KMS-11 (cell line): ENCODE data around the gene CPHXL.

Experiments
- H2AFZ ChIP-seq: fragments of 200-600 bp; sonication (generic); 2 replicates; pipeline ENCODE4 v1.6.1; 2016; ENCODE audit warnings: antibody characterized with exemption, mixed run types, low read depth
- H3K27ac ChIP-seq: fragments of 200-600 bp; sonication (generic); 2 replicates; pipeline ENCODE4 v1.6.1; 2016; ENCODE audit warnings: mild to moderate bottlenecking, mixed run types
- H3K27me3 ChIP-seq: fragments of 200-600 bp; sonication (generic); 2 replicates; pipeline ENCODE4 v1.6.1; 2017; ENCODE audit warnings: mild to moderate bottlenecking, low read depth, mixed run types, moderate library complexity; ENCODE audit not compliant: insufficient read depth
- H3K36me3 ChIP-seq: fragments of 200-600 bp; sonication (generic); 2 replicates; pipeline ENCODE4 v1.6.1; 2017; ENCODE audit warnings: mild to moderate bottlenecking, mixed run types; ENCODE audit not compliant: insufficient read depth
- H3K4me1 ChIP-seq: fragments of 200-600 bp; sonication (generic); 2 replicates; pipeline ENCODE4 v1.6.1; 2016; ENCODE audit warnings: mild to moderate bottlenecking, low read depth, mixed run types; ENCODE audit not compliant: poor library complexity, severe bottlenecking
- H3K4me2 ChIP-seq: fragments of 200-600 bp; sonication (generic); 2 replicates; pipeline ENCODE4 v1.7.0; 2016; ENCODE audit warnings: mild to moderate bottlenecking, mixed run types
- H3K4me3 ChIP-seq: fragments of 200-600 bp; sonication (generic); IDR thresholded peaks from 2 replicates; pipeline ENCODE4 v1.6.1; 2017; ENCODE audit warnings: low read depth, low read length, mixed read lengths; ENCODE audit not compliant: insufficient read depth
- H3K79me2 ChIP-seq: fragments of 200-600 bp; sonication (generic); 2 replicates; pipeline ENCODE4 v1.6.1; 2016; ENCODE audit warnings: low read depth, mixed run types; ENCODE audit not compliant: insufficient read depth
- H3K9ac ChIP-seq: fragments of 200-600 bp; sonication (generic); 2 replicates; pipeline ENCODE4 v1.6.1; 2016; ENCODE audit warnings: mild to moderate bottlenecking, mixed run types
- H4K20me1 ChIP-seq: fragments of 200-600 bp; sonication (generic); 2 replicates; pipeline ENCODE4 v1.6.1; 2016; ENCODE audit warnings: mild to moderate bottlenecking, mixed run types; ENCODE audit not compliant: insufficient read depth
- TF ChIP-seq, protein P1 (sequence below): fragments of 200-600 bp; sonication (generic); conservative IDR thresholded peaks from 2 replicates; pipeline ENCODE4 v1.6.1; 2017; ENCODE audit warnings: low read depth, mild to moderate bottlenecking, antibody characterized with exemption, low read length, moderate library complexity, mixed read lengths

CPHXL gene

DNA sequence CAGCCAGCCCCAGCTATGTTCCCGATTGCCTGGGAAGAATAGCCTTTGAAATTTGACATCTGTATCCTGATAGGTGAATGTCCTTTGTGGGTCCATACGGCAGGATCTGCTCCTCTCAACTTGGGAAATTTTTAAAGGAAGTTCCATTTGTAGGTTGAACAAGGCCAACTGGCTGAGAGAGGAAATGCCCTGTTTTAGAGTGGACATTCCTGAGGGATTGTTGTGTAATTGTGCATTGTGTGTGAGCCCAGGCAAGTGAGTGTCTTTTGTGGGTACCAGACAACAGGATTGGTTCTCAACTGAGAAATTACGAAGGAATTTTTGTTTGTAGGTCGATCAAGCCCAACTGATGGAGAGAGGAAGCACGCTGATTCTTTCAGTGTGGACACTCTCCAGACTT lies 46.9 kb downstream of the CPHXL start:
- H3K4me2 ChIP-seq = no peak overlapping the region
- TF ChIP-seq, protein P1, sequence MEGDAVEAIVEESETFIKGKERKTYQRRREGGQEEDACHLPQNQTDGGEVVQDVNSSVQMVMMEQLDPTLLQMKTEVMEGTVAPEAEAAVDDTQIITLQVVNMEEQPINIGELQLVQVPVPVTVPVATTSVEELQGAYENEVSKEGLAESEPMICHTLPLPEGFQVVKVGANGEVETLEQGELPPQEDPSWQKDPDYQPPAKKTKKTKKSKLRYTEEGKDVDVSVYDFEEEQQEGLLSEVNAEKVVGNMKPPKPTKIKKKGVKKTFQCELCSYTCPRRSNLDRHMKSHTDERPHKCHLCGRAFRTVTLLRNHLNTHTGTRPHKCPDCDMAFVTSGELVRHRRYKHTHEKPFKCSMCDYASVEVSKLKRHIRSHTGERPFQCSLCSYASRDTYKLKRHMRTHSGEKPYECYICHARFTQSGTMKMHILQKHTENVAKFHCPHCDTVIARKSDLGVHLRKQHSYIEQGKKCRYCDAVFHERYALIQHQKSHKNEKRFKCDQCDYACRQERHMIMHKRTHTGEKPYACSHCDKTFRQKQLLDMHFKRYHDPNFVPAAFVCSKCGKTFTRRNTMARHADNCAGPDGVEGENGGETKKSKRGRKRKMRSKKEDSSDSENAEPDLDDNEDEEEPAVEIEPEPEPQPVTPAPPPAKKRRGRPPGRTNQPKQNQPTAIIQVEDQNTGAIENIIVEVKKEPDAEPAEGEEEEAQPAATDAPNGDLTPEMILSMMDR = no peak
- H2AFZ ChIP-seq = no peak overlapping the region
- no peaks in the 10 kb centered on the region for H4K20me1 ChIP-seq
- H3K27me3 ChIP-seq = no peaks in the 10 kb centered on the region
- H3K27ac ChIP-seq = no peak overlapping the region
- no peak overlapping the region for H3K4me3 ChIP-seq
- no peaks in the 10 kb centered on the region for H3K4me1 ChIP-seq
- H3K79me2 ChIP-seq = no peaks in the 10 kb centered on the region
- no peak overlapping the region for H3K9ac ChIP-seq
- H3K36me3 ChIP-seq = no peaks in the 10 kb centered on the region

DNA sequence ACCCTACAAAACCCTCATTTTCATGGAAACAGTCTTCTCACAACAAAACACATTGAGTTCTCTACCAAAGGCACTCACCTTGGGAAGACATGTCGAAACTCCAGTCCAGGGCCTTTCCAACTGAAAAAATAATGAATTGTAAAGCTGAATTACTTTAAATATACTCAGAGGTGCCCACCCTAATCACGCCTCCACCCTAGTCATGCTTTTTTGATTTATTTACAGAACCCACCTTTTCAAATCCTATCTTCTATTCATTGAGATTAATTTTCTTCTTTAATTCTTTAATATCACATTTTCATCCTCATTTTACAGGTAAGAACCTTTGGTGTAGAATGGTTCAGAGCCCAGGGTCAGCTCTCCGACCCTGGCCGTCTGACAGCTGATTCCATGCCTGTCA lies 49.4 kb downstream of the CPHXL start, which contains the start of gene CPHXL2:
CPHXL2 (minus strand) TSS at position 101 of the 400 bp plus-strand sequence; CDS start at position 91, 10 bp downstream.
- Histone ChIP-seq H3K4me1 (no peaks in the 10 kb centered on the region), H2AFZ (no peak within 1 kb of the TSS), H3K27me3 (no peaks in the 10 kb centered on the region), H3K4me2 (no peak within 1 kb of the TSS), H4K20me1 (no peaks in the 10 kb centered on the region), H3K36me3 (no peaks in the 10 kb centered on the region), H3K9ac (no peak within 1 kb of the TSS), H3K4me3 (no peak within 1 kb of the TSS), H3K27ac (no peak within 1 kb of the TSS), H3K79me2 (no peaks in the 10 kb centered on the region)
- TF ChIP-seq, protein P1 = no peak

DNA sequence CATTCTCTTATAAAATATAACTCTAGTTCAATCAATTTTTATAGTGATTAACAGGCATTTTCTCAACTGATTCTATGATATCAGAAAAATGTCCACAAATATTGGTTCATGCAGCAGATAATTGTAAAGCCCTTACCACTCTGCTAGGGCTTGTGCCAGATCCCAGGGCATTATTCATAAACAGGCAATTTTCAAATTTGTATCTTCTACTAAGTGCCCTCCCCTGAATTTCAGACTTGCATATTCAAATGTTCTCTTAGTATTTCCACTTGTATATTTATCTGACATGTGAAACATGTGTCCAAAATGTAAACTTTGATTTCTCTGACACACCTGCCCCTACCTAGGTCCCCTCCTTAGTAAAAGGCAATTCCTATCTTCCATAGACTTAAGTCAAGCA lies 58.8 kb downstream of the CPHXL start:
- H3K9ac ChIP-seq = no peak overlapping the region
- no peak overlapping the region for H3K4me2 ChIP-seq
- no peaks in the 10 kb centered on the region for H4K20me1 ChIP-seq
- H3K4me3 ChIP-seq = no peak overlapping the region
- no peaks in the 10 kb centered on the region for H3K36me3 ChIP-seq
- TF ChIP-seq, protein P1 = no peak
- no peak overlapping the region for H2AFZ ChIP-seq
- no peaks in the 10 kb centered on the region for H3K27me3 ChIP-seq
- no peaks in the 10 kb centered on the region for H3K4me1 ChIP-seq
- no peaks in the 10 kb centered on the region for H3K79me2 ChIP-seq
- no peak overlapping the region for H3K27ac ChIP-seq
